GM11168 (cell line): ENCODE results near the gene WNT8A.

ENCODE experiments used
- in situ Hi-C: fragments of 300-500 bp; cut with MboI; formaldehyde crosslinking; loops from one replicate; pipeline ENCODE4 v1.12.0; 2022; ENCODE audit warnings: low sequenced_read_pairs; ENCODE audit not compliant: unreplicated experiment

The WNT8A gene

GRCh38 chr5:138132543-138132942 lies 48.7 kb downstream of the WNT8A start:
- in situ Hi-C loops = no loop called here

- in situ Hi-C loops = no loop called here
Observed at GRCh38 chr5:138138949-138139780, 55.3 kb downstream of the WNT8A start, which contains the start of gene NME5. Gene NME5, minus strand, starts transcription at chr5:138139428. Its CDS starts 648 bp downstream, at chr5:138138780.

GRCh38 chr5:138139781-138140090 lies 55.9 kb downstream of the WNT8A start:
- in situ Hi-C loops = no loop called here

DNA sequence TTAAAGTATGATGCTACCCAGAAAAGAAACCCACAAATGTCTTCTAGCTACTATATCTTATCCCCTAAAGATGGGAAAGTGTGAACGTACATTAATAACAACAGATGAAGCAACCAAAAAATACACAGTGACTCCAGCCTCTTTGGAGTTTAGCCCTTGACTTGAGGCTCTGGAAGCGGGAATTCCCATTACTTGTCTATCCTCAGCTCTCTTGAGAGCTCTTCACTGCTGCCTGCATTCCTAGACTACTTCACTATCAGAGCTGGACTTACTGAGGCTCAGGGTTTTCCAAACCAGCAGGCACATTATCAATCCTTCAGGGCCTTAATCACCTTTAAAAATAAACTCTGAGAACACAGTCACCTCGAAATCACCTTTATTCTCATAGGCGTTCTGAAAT lies 56.4 kb downstream of the WNT8A start:
- in situ Hi-C loops = no loop called here
